Measurements from ENCODE around the gene UBAP2.

GRCh38 chr9:34085581-34086500 lies 37.2 kb upstream of the UBAP2 start:
- TF ChIP-seq CTCF (conservative IDR thresholded peaks at IDR 0.05; ENCODE audit: low read depth, low read length) = no peak
- no peak for TF ChIP-seq EZH2 (IDR thresholded peaks at IDR 0.05; ENCODE audit: borderline replicate concordance, low read depth, low read length, poor library complexity, severe bottlenecking)
